Measurements from ENCODE around the gene ZAR1L.

ZAR1L gene

GRCh38 chr13:32281096-32281495 lies 34.1 kb downstream of the ZAR1L start:
- H3K9me3 ChIP-seq (ENCODE audit: insufficient read depth, low read depth, low read length): no peaks in the 10 kb centered on the region
- no peaks in the 10 kb centered on the region for H3K36me3 ChIP-seq (ENCODE audit: control insufficient read depth in 1 of 2, insufficient read depth in 2 of 2, low read length in 2 of 2)
- no peak overlapping the region for H3K27ac ChIP-seq (ENCODE audit: low read depth, low read length)
- no peak overlapping the region for H2BK12ac ChIP-seq (ENCODE audit: low read length)
- H3K79me2 ChIP-seq (ENCODE audit: control insufficient read depth, insufficient read depth, low read length, poor library complexity): no peaks in the 10 kb centered on the region
- no peak overlapping the region for H3K4me3 ChIP-seq (ENCODE audit: low read depth, low read length)
- no peak for DNase-seq
- no peak overlapping the region for H3K4ac ChIP-seq (ENCODE audit: low read depth, low read length)
- no peak overlapping the region for H3K23ac ChIP-seq (ENCODE audit: low read length)
- no peak overlapping the region for H3K4me2 ChIP-seq (ENCODE audit: low read length)
- H2AK5ac ChIP-seq (ENCODE audit: low read length): no peak overlapping the region
- H4K91ac ChIP-seq (ENCODE audit: low read depth, low read length): no peak overlapping the region
- H3K9ac ChIP-seq (ENCODE audit: low read length): no peak overlapping the region
- H3K14ac ChIP-seq (ENCODE audit: low read length): no peak overlapping the region
- no peaks in the 10 kb centered on the region for H3K79me1 ChIP-seq (ENCODE audit: low read length)
- no peak overlapping the region for H2AFZ ChIP-seq (ENCODE audit: insufficient read depth, low read length, poor library complexity)
- no CpG with 5 or more reads among the region's 1 CpG for WGBS (ENCODE audit: extremely low coverage, insufficient coverage, insufficient read length)
- no peak overlapping the region for H4K8ac ChIP-seq (ENCODE audit: low read depth, low read length)
- H2BK120ac ChIP-seq (ENCODE audit: insufficient read depth, low read length, poor library complexity): no peak overlapping the region
- no peak overlapping the region for H2BK5ac ChIP-seq (ENCODE audit: low read depth, low read length, poor library complexity)
- H4K12ac ChIP-seq (ENCODE audit: low read depth, low read length): no peak overlapping the region
- no peaks in the 10 kb centered on the region for H3K4me1 ChIP-seq (ENCODE audit: control insufficient read depth in 1 of 2, insufficient read depth in 2 of 2, low read length in 2 of 2)
- H3K18ac ChIP-seq (ENCODE audit: low read length): no peak overlapping the region
- H3K27me3 ChIP-seq (ENCODE audit: insufficient read depth, low read length): no peaks in the 10 kb centered on the region

- H3K79me1 ChIP-seq (ENCODE audit: low read length): no peaks in the 10 kb centered on the region
- H4K8ac ChIP-seq (ENCODE audit: low read depth, low read length): no peak overlapping the region
Observed at GRCh38 chr13:32278426-32278825, 36.7 kb downstream of the ZAR1L start.

GRCh38 chr13:32277839-32278238 lies 37.3 kb downstream of the ZAR1L start:
- H2BK12ac ChIP-seq (ENCODE audit: low read length): no peak overlapping the region
- H2AFZ ChIP-seq (ENCODE audit: insufficient read depth, low read length, poor library complexity): no peak overlapping the region
- no peak overlapping the region for H4K12ac ChIP-seq (ENCODE audit: low read depth, low read length)
- no peaks in the 10 kb centered on the region for H3K36me3 ChIP-seq (ENCODE audit: control insufficient read depth in 1 of 2, insufficient read depth in 2 of 2, low read length in 2 of 2)
- no peak overlapping the region for H2AK5ac ChIP-seq (ENCODE audit: low read length)
- H4K8ac ChIP-seq (ENCODE audit: low read depth, low read length): no peak overlapping the region
- no peaks in the 10 kb centered on the region for H3K79me1 ChIP-seq (ENCODE audit: low read length)
- no peak overlapping the region for H3K4ac ChIP-seq (ENCODE audit: low read depth, low read length)
- H3K79me2 ChIP-seq (ENCODE audit: control insufficient read depth, insufficient read depth, low read length, poor library complexity): no peaks in the 10 kb centered on the region
- H3K23ac ChIP-seq (ENCODE audit: low read length): no peak overlapping the region
- no peaks in the 10 kb centered on the region for H3K27me3 ChIP-seq (ENCODE audit: insufficient read depth, low read length)
- no CpG with 5 or more reads among the region's 1 CpG for WGBS (ENCODE audit: extremely low coverage, insufficient coverage, insufficient read length)
- H2BK120ac ChIP-seq (ENCODE audit: insufficient read depth, low read length, poor library complexity): no peak overlapping the region
- no peak overlapping the region for H2BK5ac ChIP-seq (ENCODE audit: low read depth, low read length, poor library complexity)
- H3K4me1 ChIP-seq (ENCODE audit: control insufficient read depth in 1 of 2, insufficient read depth in 2 of 2, low read length in 2 of 2): no peaks in the 10 kb centered on the region
- no peak overlapping the region for H3K4me2 ChIP-seq (ENCODE audit: low read length)
- H4K91ac ChIP-seq (ENCODE audit: low read depth, low read length): no peak overlapping the region
- H3K27ac ChIP-seq (ENCODE audit: low read depth, low read length): no peak overlapping the region
- H3K18ac ChIP-seq (ENCODE audit: low read length): no peak overlapping the region
- H3K9ac ChIP-seq (ENCODE audit: low read length): no peak overlapping the region
- no peak for DNase-seq
- H3K14ac ChIP-seq (ENCODE audit: low read length): no peak overlapping the region
- H3K9me3 ChIP-seq (ENCODE audit: insufficient read depth, low read depth, low read length): no peaks in the 10 kb centered on the region
- no peak overlapping the region for H3K4me3 ChIP-seq (ENCODE audit: low read depth, low read length)

More at GRCh38 chr13:32278426-32278825, 36.7 kb downstream of the ZAR1L start:
- no peak overlapping the region for H3K27ac ChIP-seq (ENCODE audit: low read depth, low read length)
- no CpG with 5 or more reads among the region's 3 CpGs for WGBS (ENCODE audit: extremely low coverage, insufficient coverage, insufficient read length)
- H3K9ac ChIP-seq (ENCODE audit: low read length): no peak overlapping the region
- H3K36me3 ChIP-seq (ENCODE audit: control insufficient read depth in 1 of 2, insufficient read depth in 2 of 2, low read length in 2 of 2): no peaks in the 10 kb centered on the region
- H2AK5ac ChIP-seq (ENCODE audit: low read length): no peak overlapping the region
- H2BK12ac ChIP-seq (ENCODE audit: low read length): no peak overlapping the region
- H3K4me1 ChIP-seq (ENCODE audit: control insufficient read depth in 1 of 2, insufficient read depth in 2 of 2, low read length in 2 of 2): no peaks in the 10 kb centered on the region
- H3K4me3 ChIP-seq (ENCODE audit: low read depth, low read length): no peak overlapping the region
- no peaks in the 10 kb centered on the region for H3K27me3 ChIP-seq (ENCODE audit: insufficient read depth, low read length)
- no peaks in the 10 kb centered on the region for H3K9me3 ChIP-seq (ENCODE audit: insufficient read depth, low read depth, low read length)
- no peak for DNase-seq
- no peak overlapping the region for H4K12ac ChIP-seq (ENCODE audit: low read depth, low read length)
- no peak overlapping the region for H3K4ac ChIP-seq (ENCODE audit: low read depth, low read length)
- no peak overlapping the region for H3K4me2 ChIP-seq (ENCODE audit: low read length)
- H2BK120ac ChIP-seq (ENCODE audit: insufficient read depth, low read length, poor library complexity): no peak overlapping the region
- H3K23ac ChIP-seq (ENCODE audit: low read length): no peak overlapping the region
- no peak overlapping the region for H3K14ac ChIP-seq (ENCODE audit: low read length)
- no peak overlapping the region for H2BK5ac ChIP-seq (ENCODE audit: low read depth, low read length, poor library complexity)
- H4K91ac ChIP-seq (ENCODE audit: low read depth, low read length): no peak overlapping the region
- no peak overlapping the region for H2AFZ ChIP-seq (ENCODE audit: insufficient read depth, low read length, poor library complexity)
- H3K79me2 ChIP-seq (ENCODE audit: control insufficient read depth, insufficient read depth, low read length, poor library complexity): no peaks in the 10 kb centered on the region
- no peak overlapping the region for H3K18ac ChIP-seq (ENCODE audit: low read length)

GRCh38 chr13:32272021-32272683 lies 43.0 kb downstream of the ZAR1L start:
- H3K4me2 ChIP-seq (ENCODE audit: low read length): no peak overlapping the region
- H2BK5ac ChIP-seq (ENCODE audit: low read depth, low read length, poor library complexity): no peak overlapping the region
- no peaks in the 10 kb centered on the region for H3K79me1 ChIP-seq (ENCODE audit: low read length)
- no peak overlapping the region for H3K4ac ChIP-seq (ENCODE audit: low read depth, low read length)
- no peaks in the 10 kb centered on the region for H3K79me2 ChIP-seq (ENCODE audit: control insufficient read depth, insufficient read depth, low read length, poor library complexity)
- H3K27ac ChIP-seq (ENCODE audit: low read depth, low read length): no peak overlapping the region
- H4K8ac ChIP-seq (ENCODE audit: low read depth, low read length): no peak overlapping the region
- no peak overlapping the region for H3K4me3 ChIP-seq (ENCODE audit: low read depth, low read length)
- DNase-seq: peak in 1 of 2 donors; percentile 78
- H3K23ac ChIP-seq (ENCODE audit: low read length): no peak overlapping the region
- WGBS (ENCODE audit: extremely low coverage, insufficient coverage, insufficient read length): 100% methylated on average over 1 of the region's 4 CpGs
- no peak overlapping the region for H3K18ac ChIP-seq (ENCODE audit: low read length)
- no peak overlapping the region for H2BK12ac ChIP-seq (ENCODE audit: low read length)
- H2BK120ac ChIP-seq (ENCODE audit: insufficient read depth, low read length, poor library complexity): no peak overlapping the region
- no peak overlapping the region for H2AK5ac ChIP-seq (ENCODE audit: low read length)
- H3K9me3 ChIP-seq (ENCODE audit: insufficient read depth, low read depth, low read length): no peaks in the 10 kb centered on the region
- no peaks in the 10 kb centered on the region for H3K4me1 ChIP-seq (ENCODE audit: control insufficient read depth in 1 of 2, insufficient read depth in 2 of 2, low read length in 2 of 2)
- H3K27me3 ChIP-seq (ENCODE audit: insufficient read depth, low read length): no peaks in the 10 kb centered on the region
- no peak overlapping the region for H4K12ac ChIP-seq (ENCODE audit: low read depth, low read length)
- no peak overlapping the region for H2AFZ ChIP-seq (ENCODE audit: insufficient read depth, low read length, poor library complexity)
- no peaks in the 10 kb centered on the region for H3K36me3 ChIP-seq (ENCODE audit: control insufficient read depth in 1 of 2, insufficient read depth in 2 of 2, low read length in 2 of 2)
- H4K91ac ChIP-seq (ENCODE audit: low read depth, low read length): no peak overlapping the region
- H3K9ac ChIP-seq (ENCODE audit: low read length): no peak overlapping the region
- no peak overlapping the region for H3K14ac ChIP-seq (ENCODE audit: low read length)
